T47D (cell line): ENCODE data around the gene MLIP.

ENCODE experiments used
- DNase-seq, 2 experiments: peaks; one replicate each; pipeline versions ENCODE4 v3.0.0 to v3.0.0-alpha.2; 2011 to 2012; ENCODE audit warnings: low read depth in 1 of 2, low spot score in 1 of 2
- JUND ChIP-seq: IDR thresholded peaks from 2 replicates; pipeline ENCODE4 v1.6.1; 2012; ENCODE audit warnings: low read depth
- in situ Hi-C: cut with HindIII; loops from 2 replicates; pipeline ENCODE4 v1.10.0; 2016; ENCODE audit warnings: low sequenced_read_pairs, low pct_unique_long_range_greater_than_20kb

Gene MLIP

GRCh38 chr6:54254886-54255285 is 143.6 kb downstream of the MLIP start:
- no peak for DNase-seq
- in situ Hi-C loops = no loop called here
- TF ChIP-seq JUND = no peak

- in situ Hi-C loops = no loop called here
- no peak for DNase-seq
- TF ChIP-seq JUND = no peak
Observed at GRCh38 chr6:54255886-54256285, 144.6 kb downstream of the MLIP start.

- in situ Hi-C loops = no loop called here
- TF ChIP-seq JUND = no peak
- no peak for DNase-seq
Observed at GRCh38 chr6:54260025-54260424, 148.8 kb downstream of the MLIP start.

GRCh38 chr6:54262499-54262898 is 151.3 kb downstream of the MLIP start:
- DNase-seq = no peak
- in situ Hi-C loops = no loop called here
- TF ChIP-seq JUND = no peak

- no peak for DNase-seq
- no peak for TF ChIP-seq JUND
- in situ Hi-C loops = no loop called here
Observed at GRCh38 chr6:54262971-54263370, 151.7 kb downstream of the MLIP start.

- in situ Hi-C loops = no loop called here
- TF ChIP-seq JUND = no peak
- DNase-seq = no peak
Observed at GRCh38 chr6:54264581-54265272, 153.5 kb downstream of the MLIP start.

- TF ChIP-seq JUND = no peak
- in situ Hi-C loops = no loop called here
- DNase-seq = no peak
Observed at GRCh38 chr6:54266400-54266923, 155.2 kb downstream of the MLIP start.

- in situ Hi-C loops = no loop called here
- DNase-seq = peak; percentile 9 to 76
- TF ChIP-seq JUND = no peak
Observed at GRCh38 chr6:54267798-54268197, 156.6 kb downstream of the MLIP start.

GRCh38 chr6:54273214-54273820 is 162.1 kb downstream of the MLIP start:
- in situ Hi-C loops = no loop called here
- DNase-seq = no peak
- TF ChIP-seq JUND = no peak

- no peak for DNase-seq
- in situ Hi-C loops = no loop called here
- TF ChIP-seq JUND = no peak
Observed at GRCh38 chr6:54274383-54274782, 163.1 kb downstream of the MLIP start.

- in situ Hi-C loops = no loop called here
- DNase-seq = no peak
- no peak for TF ChIP-seq JUND
Observed at GRCh38 chr6:54282186-54282585, 170.9 kb downstream of the MLIP start.

- in situ Hi-C loops = no loop called here
- no peak for DNase-seq
- no peak for TF ChIP-seq JUND
Observed at GRCh38 chr6:54284161-54284860, 173.1 kb downstream of the MLIP start.

GRCh38 chr6:54285595-54285994 is 174.4 kb downstream of the MLIP start:
- no peak for DNase-seq
- in situ Hi-C loops = no loop called here
- no peak for TF ChIP-seq JUND
